Measurements from ENCODE around the gene NRBF2. TPM values are rescaled to one million over a fixed set of nuclear protein-coding genes. Genes with fewer than 3 reads are reported as not detected.

NRBF2 gene
- total and polyA plus RNA-seq, 9 of the 15 experiments (the other 6 are each of a cell fraction or from before 2014, with no cell fraction given): 20.8 to 52.1 (median 30.5) TPM

- 0 out of 2 replicates have a peak, but pooled peaks have one; percentile 12 for TF ChIP-seq ZBTB40 (IDR thresholded peaks at IDR 0.05)
- no peak for TF ChIP-seq ZBTB40 (CRISPR knock-in tag; IDR thresholded peaks at IDR 0.05)
- TF ChIP-seq IRF1 (CRISPR knock-in tag; IDR thresholded peaks at IDR 0.05; ENCODE audit: borderline replicate concordance): no peak
- no peak for TF ChIP-seq BMI1 (IDR thresholded peaks at IDR 0.05; ENCODE audit: low read length)
- 0 out of 6 replicates have a peak, but pooled peaks of 1 of the 3 experiments have one; percentile 18 for TF ChIP-seq ZBTB11 (CRISPR knock-in tag; IDR thresholded peaks at IDR 0.05)
- TF ChIP-seq ZNF449 (CRISPR knock-in tag; IDR thresholded peaks at IDR 0.05): no peak
- TF ChIP-seq NFE2 (IDR thresholded peaks at IDR 0.05; ENCODE audit: low read depth): no peak
These were observed 26.9 kb upstream of the NRBF2 start (continued) for GRCh38 chr10:63106111-63106755.
